Hypothalamus (tissue), 51 donors: ENCODE data around the gene ATG4C.
"Not testable (repeated sequence)": the region's sequence is repeated elsewhere in the genome, so short reads cannot be mapped to it uniquely, and the experiment has no call there.

Source experiments
- DNase-seq, 51 donors: peaks; one replicate each; lab custom pipeline; 2025; lab: John Stamatoyannopoulos, UW

ATG4C gene

GRCh38 chr1:62783736-62784508 lies at the start of gene ATG4C:
ATG4C (plus strand) TSS chr1:62784132; CDS start chr1:62803787, 19,655 bp downstream.
- peak; percentile 71 to 100 (median 94) for DNase-seq

GRCh38 chr1:62735491-62736171 lies 48.3 kb upstream of the ATG4C start:
- no peak for DNase-seq

- not testable (repeated sequence) for DNase-seq
Measured at GRCh38 chr1:62740701-62741100, 43.2 kb upstream of the ATG4C start.

GRCh38 chr1:62744611-62745577 lies 39.0 kb upstream of the ATG4C start:
- no peak for DNase-seq

GRCh38 chr1:62746086-62746808 lies 37.7 kb upstream of the ATG4C start:
- peak in 2 of 51 donors; percentile 10 to 39 for DNase-seq

GRCh38 chr1:62746809-62747138 lies 37.2 kb upstream of the ATG4C start:
- DNase-seq = no peak

GRCh38 chr1:62753031-62753965 lies 30.6 kb upstream of the ATG4C start:
- DNase-seq = no peak

- not testable (repeated sequence) for DNase-seq
Measured at GRCh38 chr1:62754938-62755337, 29.0 kb upstream of the ATG4C start.

GRCh38 chr1:62756255-62756884 lies 27.6 kb upstream of the ATG4C start:
- DNase-seq = not testable (repeated sequence)

GRCh38 chr1:62759232-62759875 lies 24.6 kb upstream of the ATG4C start:
- not testable (repeated sequence) for DNase-seq

- not testable (repeated sequence) for DNase-seq
Measured at GRCh38 chr1:62760021-62760782, 23.7 kb upstream of the ATG4C start.

GRCh38 chr1:62761223-62761870 lies 22.6 kb upstream of the ATG4C start:
- not testable (repeated sequence) for DNase-seq

- DNase-seq = not testable (repeated sequence)
Measured at GRCh38 chr1:62762027-62762426, 21.9 kb upstream of the ATG4C start.

- DNase-seq = no peak
Measured at GRCh38 chr1:62765981-62766380, 18.0 kb upstream of the ATG4C start.

GRCh38 chr1:62768551-62768950 lies 15.4 kb upstream of the ATG4C start:
- DNase-seq = not testable (repeated sequence)

- DNase-seq = no peak
Measured at GRCh38 chr1:62772607-62773295, 11.2 kb upstream of the ATG4C start.
